NCI-H748 treated with DMSO at 0.1 percent for 48 hours (cell line): Measurements from ENCODE around the gene WBP2.

Experiments used
- DNase-seq: peaks from one replicate; lab custom pipeline; 2025; lab: John Stamatoyannopoulos, UW

WBP2 gene

GRCh38 chr17:75845058-75845711 is 9.9 kb downstream of the WBP2 start:
- no peak for DNase-seq

- DNase-seq = no peak
Measured at GRCh38 chr17:75844530-75845057, 10.5 kb downstream of the WBP2 start.

- DNase-seq = no peak
Measured at GRCh38 chr17:75843577-75844529, 11.3 kb downstream of the WBP2 start, which contains the start of gene UNC13D. TSS of gene UNC13D (minus strand) at chr17:75844404. CDS start at chr17:75844337, 67 bp downstream.

GRCh38 chr17:75842963-75843576 is 12.1 kb downstream of the WBP2 start:
- DNase-seq = no peak

GRCh38 chr17:75842411-75842810 is 12.7 kb downstream of the WBP2 start:
- DNase-seq = no peak

GRCh38 chr17:75840799-75841164 is 14.4 kb downstream of the WBP2 start:
- no peak for DNase-seq

- DNase-seq = no peak
Measured at GRCh38 chr17:75839942-75840798, 15.0 kb downstream of the WBP2 start.

GRCh38 chr17:75838410-75838809 is 16.7 kb downstream of the WBP2 start:
- no peak for DNase-seq

GRCh38 chr17:75837899-75838298 is 17.2 kb downstream of the WBP2 start:
- no peak for DNase-seq

- no peak for DNase-seq
Measured at GRCh38 chr17:75836605-75837004, 18.5 kb downstream of the WBP2 start.

GRCh38 chr17:75835654-75835987 is 19.5 kb downstream of the WBP2 start:
- DNase-seq = no peak

GRCh38 chr17:75834928-75835653 is 20.0 kb downstream of the WBP2 start:
- DNase-seq = no peak

- no peak for DNase-seq
Measured at GRCh38 chr17:75834279-75834920, 20.7 kb downstream of the WBP2 start.

GRCh38 chr17:75832652-75833400 is 22.3 kb downstream of the WBP2 start:
- no peak for DNase-seq

- DNase-seq = no peak
Measured at GRCh38 chr17:75832164-75832651, 22.9 kb downstream of the WBP2 start.

GRCh38 chr17:75831032-75831571 is 24.0 kb downstream of the WBP2 start:
- no peak for DNase-seq

- no peak for DNase-seq
Measured at GRCh38 chr17:75830164-75831031, 24.7 kb downstream of the WBP2 start.

- DNase-seq = no peak
Measured at GRCh38 chr17:75829747-75830146, 25.4 kb downstream of the WBP2 start.
